SK-N-MC (cell line): Measurements from ENCODE around the gene TRIM62.

ENCODE experiments used
- DNase-seq: peaks from one replicate; pipeline ENCODE4 v3.0.0-alpha.2; 2011; ENCODE audit warnings: low read depth, low spot score
- H3K27ac ChIP-seq: fragments of 200-600 bp; sonication (generic); 2 replicates; pipeline ENCODE4 v1.5.1; 2016; ENCODE audit warnings: mixed run types
- H3K36me3 ChIP-seq: fragments of 200-600 bp; sonication (generic); 2 replicates; pipeline ENCODE4 v1.6.1; 2017; ENCODE audit warnings: antibody characterized with exemption, low read length, mixed read lengths; ENCODE audit not compliant: insufficient read depth
- H3K4me3 ChIP-seq: fragments of 200-600 bp; sonication (generic); 2 replicates; pipeline ENCODE4 v1.5.1; 2016
- H3K9ac ChIP-seq: fragments of 200-600 bp; sonication (generic); 2 replicates; pipeline ENCODE4 v1.8.0; 2017; ENCODE audit warnings: mixed run types, mixed read lengths; ENCODE audit not compliant: insufficient read length
- H3K9me3 ChIP-seq: fragments of 200-600 bp; sonication (generic); 2 replicates; pipeline ENCODE4 v1.6.1; 2017; ENCODE audit warnings: low read depth, mild to moderate bottlenecking, antibody characterized with exemption, low read length, moderate library complexity, mixed read lengths
- EZH2 ChIP-seq: fragments of 200-600 bp; sonication (generic); IDR thresholded peaks from one replicate; pipeline ENCODE4 v1.6.1; 2017; ENCODE audit warnings: antibody characterized with exemption
- FOXP2 ChIP-seq: optimal IDR thresholded peaks from 2 replicates; pipeline ENCODE3; 2011; ENCODE audit warnings: mild to moderate bottlenecking, moderate library complexity; ENCODE audit not compliant: insufficient read depth; ENCODE audit errors: extremely low read length, control extremely low read depth
- POLR2AphosphoS5 ChIP-seq: IDR thresholded peaks from 2 replicates; pipeline ENCODE4 v1.6.1; 2012; ENCODE audit warnings: mild to moderate bottlenecking, low read depth, low read length, borderline replicate concordance

TRIM62 gene

DNA sequence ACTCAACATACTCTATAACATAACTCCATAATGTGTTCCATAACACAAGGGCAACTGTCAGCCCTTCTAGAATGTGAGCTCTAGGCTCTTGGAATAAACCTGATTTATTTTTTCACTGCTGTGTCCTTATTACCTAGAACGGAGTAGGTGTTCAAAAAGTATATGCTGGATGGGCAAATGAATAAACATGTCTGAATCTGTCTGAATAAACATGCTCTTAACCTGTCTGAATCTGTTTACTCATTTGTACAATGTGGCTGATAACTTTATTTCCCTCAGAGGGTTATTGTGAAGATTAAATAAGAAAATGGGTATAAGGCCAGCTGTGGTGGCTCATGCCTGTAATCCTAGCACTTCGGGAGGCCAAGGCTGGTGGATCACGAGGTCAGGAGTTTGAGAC, 58.6 kb downstream of the TRIM62 start:
- Histone ChIP-seq H3K9me3 (no peaks in the 10 kb centered on the region), H3K9ac (no peak overlapping the region), H3K27ac (no peak overlapping the region), H3K4me3 (no peak overlapping the region), H3K36me3 (no peaks in the 10 kb centered on the region)
- DNase-seq = no peak
- TF ChIP-seq POLR2AphosphoS5 = no peak
- TF ChIP-seq EZH2 = no peak
- no peak for TF ChIP-seq FOXP2

DNA sequence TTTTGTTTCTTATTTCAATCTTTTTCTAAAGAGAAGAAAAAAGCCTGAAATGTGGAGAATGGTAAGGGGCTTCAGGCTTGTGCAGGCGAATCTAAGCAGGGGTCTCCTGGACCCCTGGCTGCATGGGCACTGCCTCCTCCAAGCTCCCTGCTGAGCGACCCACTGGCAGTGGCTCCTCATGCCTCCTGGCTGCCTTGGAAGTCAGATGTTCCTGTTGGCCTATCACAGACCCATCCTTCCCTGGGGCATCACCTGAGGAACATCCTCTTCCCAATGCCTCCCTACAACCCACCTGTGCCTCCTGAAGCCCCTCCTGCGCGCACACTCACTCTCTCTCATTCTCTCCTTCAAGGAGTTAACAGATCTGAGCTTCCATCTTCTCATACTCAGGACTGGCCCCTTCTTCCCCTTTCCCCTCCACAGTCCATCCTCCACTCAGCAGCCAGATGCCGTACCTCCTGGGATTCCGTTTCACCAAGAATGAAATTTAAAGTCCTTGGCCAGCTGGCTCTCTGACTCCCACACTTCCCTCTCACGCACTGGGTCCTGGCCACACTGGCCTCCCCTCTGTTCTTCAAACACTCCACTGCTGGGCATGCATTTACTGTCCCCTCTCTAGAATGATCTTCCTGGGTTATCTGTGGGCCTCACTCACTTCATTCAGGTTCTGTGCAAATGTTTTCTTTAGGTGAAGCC, 59.2 kb downstream of the TRIM62 start:
- no peaks in the 10 kb centered on the region for H3K36me3 ChIP-seq
- H3K27ac ChIP-seq = no peak overlapping the region
- no peaks in the 10 kb centered on the region for H3K9me3 ChIP-seq
- TF ChIP-seq FOXP2 = no peak
- TF ChIP-seq EZH2 = no peak
- TF ChIP-seq POLR2AphosphoS5 = no peak
- no peak overlapping the region for H3K9ac ChIP-seq
- no peak overlapping the region for H3K4me3 ChIP-seq
- DNase-seq = no peak

GRCh38 chr1:33121728-33122127, 60.1 kb downstream of the TRIM62 start:
- TF ChIP-seq FOXP2 (no peak), EZH2 (no peak), POLR2AphosphoS5 (no peak)
- H3K9ac ChIP-seq = no peak overlapping the region
- DNase-seq = no peak
- no peaks in the 10 kb centered on the region for H3K36me3 ChIP-seq
- no peak overlapping the region for H3K27ac ChIP-seq
- no peak overlapping the region for H3K4me3 ChIP-seq
- H3K9me3 ChIP-seq = no peaks in the 10 kb centered on the region

DNA sequence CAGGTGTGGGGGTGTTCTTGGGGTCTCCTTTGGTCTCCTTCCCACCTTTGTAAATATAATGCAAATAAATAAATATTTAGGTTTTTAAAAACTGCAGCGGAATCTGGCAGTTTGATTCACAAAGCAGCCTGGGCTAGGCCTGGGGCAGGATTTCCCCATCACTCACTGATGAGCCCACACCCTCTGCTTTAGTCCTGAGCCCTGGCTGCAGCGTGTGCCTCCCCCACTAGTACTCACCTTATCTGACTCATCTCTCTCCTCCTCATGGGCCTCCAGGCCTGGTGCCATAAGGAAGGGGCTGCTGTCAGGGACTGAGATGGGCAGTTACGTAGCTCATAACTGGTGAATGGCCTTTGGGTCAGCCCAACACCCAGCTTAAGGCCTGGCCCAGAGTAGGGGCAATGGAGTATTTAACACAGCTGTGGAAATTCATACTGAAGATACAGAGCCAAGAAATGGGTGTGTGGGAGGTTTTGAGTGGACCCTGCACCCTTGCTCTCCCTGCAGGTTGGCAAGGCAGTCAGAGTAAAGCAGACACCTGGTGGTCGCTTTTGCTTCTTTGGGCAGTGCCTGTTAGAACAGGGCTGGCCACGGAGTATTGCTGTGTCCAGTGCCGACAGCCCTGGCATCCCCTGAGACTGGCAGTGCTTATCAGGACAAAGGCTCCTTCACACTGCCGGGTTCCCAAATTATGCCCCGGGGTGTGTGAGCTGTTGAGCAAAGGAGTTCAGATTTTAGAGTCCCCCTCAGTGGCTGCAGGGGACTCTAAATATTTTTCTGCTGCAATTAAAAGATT, 61.2 kb downstream of the TRIM62 start:
- no peak for DNase-seq
- TF ChIP-seq POLR2AphosphoS5 (no peak), EZH2 (no peak), FOXP2 (no peak)
- Histone ChIP-seq H3K4me3 (no peak overlapping the region), H3K27ac (no peak overlapping the region), H3K9me3 (no peaks in the 10 kb centered on the region), H3K36me3 (no peaks in the 10 kb centered on the region), H3K9ac (no peak overlapping the region)

DNA sequence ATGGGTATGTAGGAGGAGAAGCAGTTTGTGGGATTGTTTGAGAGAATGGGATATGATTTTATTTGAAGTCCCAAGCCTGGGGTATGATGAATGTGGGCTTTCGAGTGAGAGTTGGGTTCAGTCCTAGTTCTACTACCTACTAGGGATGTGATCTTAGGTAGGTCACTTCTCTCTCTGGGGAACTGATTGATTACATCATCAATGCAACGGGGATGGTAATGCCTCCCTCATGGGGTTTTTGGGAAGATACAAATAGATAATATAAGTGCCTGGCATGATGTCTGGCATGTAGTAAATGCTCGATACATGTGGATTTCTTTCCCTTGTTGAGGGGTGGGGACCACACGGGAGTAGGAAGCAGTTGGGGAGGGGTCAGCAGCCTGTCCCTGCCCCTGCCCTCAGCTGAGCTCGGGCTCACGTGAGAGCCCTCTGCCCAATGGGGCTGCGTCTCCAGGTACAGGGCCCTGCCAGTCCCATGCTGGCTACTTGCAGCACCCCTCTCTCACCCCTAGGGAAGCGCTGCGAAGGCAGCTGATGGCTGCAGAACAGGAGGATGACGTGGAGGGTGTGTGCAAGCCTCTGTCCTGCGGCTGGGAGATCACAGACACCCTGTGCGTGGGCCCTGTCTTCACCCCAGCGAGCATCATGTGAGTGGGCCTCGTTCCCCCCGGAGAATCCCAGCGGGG, 62.2 kb downstream of the TRIM62 start:
- no peak overlapping the region for H3K4me3 ChIP-seq
- DNase-seq = no peak
- H3K9ac ChIP-seq = no peak overlapping the region
- H3K27ac ChIP-seq = no peak overlapping the region
- H3K36me3 ChIP-seq = no peaks in the 10 kb centered on the region
- no peak for TF ChIP-seq EZH2
- no peak for TF ChIP-seq POLR2AphosphoS5
- no peak for TF ChIP-seq FOXP2
- H3K9me3 ChIP-seq = no peaks in the 10 kb centered on the region

DNA sequence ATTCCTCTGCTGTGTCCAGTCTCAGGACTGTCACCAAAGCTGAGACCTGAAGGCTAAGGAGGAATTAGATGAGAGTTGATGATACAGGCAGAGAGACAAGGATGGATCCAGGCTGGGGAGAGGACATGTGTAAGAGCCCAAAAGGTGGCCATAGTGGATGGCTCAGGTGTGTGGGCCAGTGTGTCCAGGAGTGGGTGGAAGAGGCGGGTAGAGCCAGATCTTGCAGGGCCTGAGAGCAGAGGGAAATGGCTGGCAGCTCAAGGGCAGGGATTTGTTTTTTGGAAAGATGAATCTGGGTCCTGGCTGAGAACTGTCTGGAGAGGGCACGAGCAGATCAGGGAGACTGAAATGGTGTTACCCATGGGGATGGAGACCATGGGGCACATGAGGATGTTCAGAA, 62.8 kb downstream of the TRIM62 start:
- Histone ChIP-seq H3K9ac (no peak overlapping the region), H3K9me3 (no peaks in the 10 kb centered on the region), H3K4me3 (no peak overlapping the region), H3K27ac (no peak overlapping the region), H3K36me3 (no peaks in the 10 kb centered on the region)
- DNase-seq = no peak
- no peak for TF ChIP-seq FOXP2
- TF ChIP-seq EZH2 = no peak
- no peak for TF ChIP-seq POLR2AphosphoS5

- no peak overlapping the region for H3K4me3 ChIP-seq
- TF ChIP-seq EZH2 (no peak), POLR2AphosphoS5 (no peak), FOXP2 (no peak)
- no peaks in the 10 kb centered on the region for H3K9me3 ChIP-seq
- H3K27ac ChIP-seq = no peak overlapping the region
- no peaks in the 10 kb centered on the region for H3K36me3 ChIP-seq
- no peak for DNase-seq
- no peak overlapping the region for H3K9ac ChIP-seq
Observed at GRCh38 chr1:33118274-33118673, 63.6 kb downstream of the TRIM62 start.

DNA sequence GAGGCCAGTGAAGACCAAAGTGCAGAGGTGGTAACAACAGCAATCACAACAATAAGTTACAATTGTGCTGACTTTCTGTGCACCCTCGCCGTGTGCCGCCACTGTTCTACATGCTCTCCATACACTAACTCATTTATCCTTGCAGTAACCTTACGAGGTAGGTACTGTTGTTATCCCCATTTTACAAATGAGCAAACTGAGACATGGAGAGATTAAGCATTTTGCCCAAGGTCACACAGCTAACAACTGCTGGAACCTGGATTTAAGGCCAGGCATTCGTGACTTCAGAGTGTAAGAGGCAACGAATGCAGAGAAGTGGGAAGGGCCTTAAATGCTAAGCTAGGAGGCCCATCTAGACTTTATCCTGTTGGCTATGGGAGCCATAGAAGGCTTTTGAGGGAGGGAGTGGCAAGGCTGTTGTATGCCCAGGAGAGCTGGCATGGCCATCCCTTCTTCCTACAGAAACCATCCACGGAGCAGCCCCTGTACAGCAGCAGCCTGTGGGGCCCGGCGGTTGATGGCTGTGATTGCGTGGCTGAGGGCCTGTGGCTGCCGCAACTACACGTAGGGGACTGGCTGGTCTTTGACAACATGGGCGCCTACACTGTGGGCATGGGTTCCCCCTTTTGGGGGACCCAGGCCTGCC, 64.3 kb downstream of the TRIM62 start:
- no peak for DNase-seq
- Histone ChIP-seq H3K4me3 (no peak overlapping the region), H3K9me3 (no peaks in the 10 kb centered on the region), H3K27ac (no peak overlapping the region), H3K36me3 (no peaks in the 10 kb centered on the region), H3K9ac (no peak overlapping the region)
- no peak for TF ChIP-seq FOXP2
- TF ChIP-seq POLR2AphosphoS5 = no peak
- TF ChIP-seq EZH2 = no peak
